IMR-90 (cell line): ENCODE data around the gene ITK. TPM values are rescaled to one million over a fixed set of nuclear protein-coding genes. Genes with fewer than 3 reads are reported as not detected.

ENCODE experiments used
- ATAC-seq: fragments of 200-7000 bp; cut with Tn5 transposase; 2 replicates; pipeline ENCODE4 v1.9.1; 2020; ENCODE audit warnings: low read depth, mild to moderate bottlenecking, moderate library complexity
- BruUV-seq: library from RNA; stranded (reverse); fragments of 400-500 nt; replicated peaks from 2 replicates; lab custom pipeline; 2021; lab: Mats Ljungman, UMichigan
- CTCF ChIA-PET: fragments of 300-600 bp; formaldehyde crosslinking; extraction: SDS; loops from one replicate; lab custom pipeline; 2021; ENCODE audit warnings: antibody characterized with exemption; lab: Yijun Ruan, JAX
- POLR2A ChIA-PET: fragments of 300-600 bp; sonication (Branson Sonifier 250); formaldehyde crosslinking; loops from one replicate; lab custom pipeline; 2022; ENCODE audit warnings: antibody characterized with exemption; ENCODE audit not compliant: unreplicated experiment; lab: Charles Lee
- DNase-seq: peaks from one replicate; pipeline ENCODE4 v3.0.0; 2013
- H2AFZ ChIP-seq: replicated peaks from 2 replicates; pipeline ENCODE3; 2013; ENCODE audit warnings: low read length, mild to moderate bottlenecking; ENCODE audit not compliant: poor library complexity
- H2AK5ac ChIP-seq: 2 replicates; pipeline ENCODE4 v1.6.1; 2013; ENCODE audit warnings: low read depth, low read length, inconsistent platforms
- H2AK9ac ChIP-seq: replicated peaks from 2 replicates; pipeline ENCODE3; 2013; ENCODE audit warnings: mild to moderate bottlenecking, low read depth, low read length, moderate library complexity; ENCODE audit not compliant: poor library complexity
- H2BK120ac ChIP-seq: 2 replicates; pipeline ENCODE4 v1.6.1; 2013; ENCODE audit warnings: low read depth, low read length, inconsistent platforms
- H2BK15ac ChIP-seq: 3 replicates; pipeline ENCODE4 v1.6.1; 2013; ENCODE audit warnings: low read depth, low read length, inconsistent platforms
- H2BK20ac ChIP-seq: 2 replicates; pipeline ENCODE4 v1.6.1; 2013; ENCODE audit warnings: low read depth, mild to moderate bottlenecking, inconsistent platforms, low read length, moderate library complexity
- H2BK5ac ChIP-seq: 2 replicates; pipeline ENCODE4 v1.6.1; 2013; ENCODE audit warnings: mild to moderate bottlenecking, low read depth, low read length, inconsistent platforms; ENCODE audit not compliant: poor library complexity, severe bottlenecking
- H3K14ac ChIP-seq: replicated peaks from 2 replicates; pipeline ENCODE4 v1.6.1; 2013; ENCODE audit warnings: low read depth, low read length, inconsistent platforms
- H3K18ac ChIP-seq: 2 replicates; pipeline ENCODE4 v1.6.1; 2013; ENCODE audit warnings: low read depth, low read length, control low read depth
- H3K23ac ChIP-seq: 2 replicates; pipeline ENCODE4 v1.6.1; 2013; ENCODE audit warnings: low read depth, low read length, inconsistent platforms
- H3K27ac ChIP-seq: 2 replicates; pipeline ENCODE4 v1.5.1; 2013; ENCODE audit warnings: mild to moderate bottlenecking, control low read depth, low read length; ENCODE audit not compliant: insufficient read depth
- H3K27me3 ChIP-seq: 2 replicates; pipeline ENCODE4 v1.6.1; 2013; ENCODE audit warnings: low read length; ENCODE audit not compliant: control insufficient read depth, insufficient read depth
- H3K36me3 ChIP-seq: 2 replicates; pipeline ENCODE4 v1.6.1; 2013; ENCODE audit warnings: low read length, mixed read lengths; ENCODE audit not compliant: control insufficient read depth, insufficient read depth
- H3K4ac ChIP-seq: 2 replicates; pipeline ENCODE4 v1.6.1; 2013; ENCODE audit warnings: low read depth, low read length, inconsistent platforms
- H3K4me1 ChIP-seq: 2 replicates; pipeline ENCODE4 v1.6.1; 2013; ENCODE audit warnings: low read length, mixed read lengths; ENCODE audit not compliant: control insufficient read depth, insufficient read depth
- H3K4me2 ChIP-seq: 2 replicates; pipeline ENCODE4 v1.6.1; 2013; ENCODE audit warnings: low read depth, mild to moderate bottlenecking, control low read depth, low read length, moderate library complexity
- H3K4me3 ChIP-seq: 2 replicates; pipeline ENCODE4 v1.5.1; 2013; ENCODE audit warnings: low read depth, mild to moderate bottlenecking, control low read depth, low read length, moderate library complexity; ENCODE audit not compliant: insufficient read depth
- H3K56ac ChIP-seq: 2 replicates; pipeline ENCODE4 v1.6.1; 2013; ENCODE audit warnings: low read length, inconsistent platforms; ENCODE audit not compliant: insufficient read depth; ENCODE audit errors: extremely low read depth
- H3K79me1 ChIP-seq, 2 experiments: 2 replicates each; pipeline ENCODE4 v1.6.1; 2013; ENCODE audit warnings: low read length in 2 of 2, inconsistent platforms in 1 of 2, low read depth in 1 of 2
- H3K9ac ChIP-seq: 2 replicates; pipeline ENCODE4 v1.6.1; 2013; ENCODE audit warnings: low read depth, low read length, control low read depth
- H3K9me1 ChIP-seq: 2 replicates; pipeline ENCODE4 v1.6.1; 2013; ENCODE audit warnings: low read length, inconsistent platforms; ENCODE audit not compliant: insufficient read depth
- H3K9me3 ChIP-seq: 2 replicates; pipeline ENCODE4 v1.6.1; 2013; ENCODE audit warnings: low read length; ENCODE audit not compliant: control insufficient read depth, insufficient read depth
- H4K20me1 ChIP-seq: 2 replicates; pipeline ENCODE4 v1.6.1; 2013; ENCODE audit warnings: low read length, inconsistent platforms; ENCODE audit not compliant: insufficient read depth
- H4K5ac ChIP-seq: 2 replicates; pipeline ENCODE4 v1.6.1; 2013; ENCODE audit warnings: mild to moderate bottlenecking, low read depth, low read length, control low read depth
- H4K8ac ChIP-seq, 2 experiments: 2 replicates each; pipeline ENCODE4 v1.6.1; 2013; ENCODE audit warnings: low read depth in 2 of 2, low read length in 2 of 2, control low read depth in 1 of 2, inconsistent platforms in 1 of 2
- H4K91ac ChIP-seq: 2 replicates; pipeline ENCODE4 v1.6.1; 2013; ENCODE audit warnings: low read depth, low read length, inconsistent platforms; ENCODE audit not compliant: insufficient read depth
- BHLHE40 ChIP-seq: fragments of 150-350 bp; IDR thresholded peaks from 2 replicates; pipeline ENCODE4 v1.6.1; 2016; ENCODE audit warnings: mild to moderate bottlenecking, low read depth, low read length
- CHD1 ChIP-seq: IDR thresholded peaks from 2 replicates; pipeline ENCODE4 v1.6.1; 2012; ENCODE audit warnings: low read depth, low read length, improper control_type of control experiment
- FOS ChIP-seq: fragments of 150-350 bp; IDR thresholded peaks from 2 replicates; pipeline ENCODE4 v1.6.1; 2016; ENCODE audit warnings: low read depth, low read length
- MAFK ChIP-seq: IDR thresholded peaks from 2 replicates; pipeline ENCODE4 v1.6.1; 2012; ENCODE audit warnings: low read depth, low read length, improper control_type of control experiment
- MAZ ChIP-seq: IDR thresholded peaks from 2 replicates; pipeline ENCODE4 v1.6.1; 2012; ENCODE audit warnings: low read depth, mild to moderate bottlenecking, low read length, improper control_type of control experiment, moderate library complexity, borderline replicate concordance
- MXI1 ChIP-seq: IDR thresholded peaks from 2 replicates; pipeline ENCODE4 v1.6.1; 2012; ENCODE audit warnings: low read depth, mild to moderate bottlenecking, low read length, moderate library complexity, borderline replicate concordance
- NFE2L2 ChIP-seq: fragments of 150-350 bp; IDR thresholded peaks from 2 replicates; pipeline ENCODE4 v1.6.1; 2016; ENCODE audit warnings: low read depth, mild to moderate bottlenecking, low read length
- POLR2A ChIP-seq: IDR thresholded peaks from 2 replicates; pipeline ENCODE4 v1.6.1; 2012; ENCODE audit warnings: mild to moderate bottlenecking, low read depth, low read length
- RAD21 ChIP-seq: IDR thresholded peaks from 2 replicates; pipeline ENCODE4 v1.6.1; 2012; ENCODE audit warnings: low read length, improper control_type of control experiment
- RFX5 ChIP-seq: IDR thresholded peaks from 2 replicates; pipeline ENCODE4 v1.8.0; 2012; ENCODE audit warnings: low read depth, mild to moderate bottlenecking, low read length, moderate library complexity
- WGBS, 2 experiments: methylation state at CpG; one replicate each; pipeline versions ENCODE4 v1.1.5 to v1.1.7; 2013; ENCODE audit warnings: missing lambda C conversion rate in 2 of 2; ENCODE audit not compliant: insufficient read length in 1 of 2; ENCODE audit errors: extremely low coverage in 2 of 2; 5-methylcytosine and 5-hydroxymethylcytosine counted together
- dilution Hi-C: fragments of 300-500 bp; cut with HindIII; formaldehyde crosslinking; loops from one replicate; pipeline ENCODE4 v1.14.3; 2018; ENCODE audit warnings: low sequenced_read_pairs; ENCODE audit not compliant: unreplicated experiment
- in situ Hi-C: fragments of 300-500 bp; cut with MboI; formaldehyde crosslinking; loops from 3 replicates; pipeline ENCODE4 v1.14.3; 2019; ENCODE audit warnings: low sequenced_read_pairs, inconsistent platforms, mixed read lengths
- intact Hi-C: fragments of 100-400 bp; cut with micrococcal nuclease; formaldehyde crosslinking; loops from 2 replicates; pipeline ENCODE4 v1.10.0; 2022
- polyA plus RNA-seq, 3 experiments: library from polyadenylated mRNA; depleted of rRNA; stranded (reverse); fragments of >200 nt; gene quantifications; 2 replicates each; pipeline ENCODE4 v1.2.3, GENCODE V29; 2012; ENCODE audit warnings: low replicate concordance in 1 of 3
- total RNA-seq: library from RNA; depleted of rRNA; stranded (reverse); fragments of >200 nt; gene quantifications from 2 replicates; pipeline ENCODE4 v1.2.3, GENCODE V29; 2012
- TF ChIP-seq, protein P1 (sequence below): fragments of 150-350 bp; IDR thresholded peaks from 2 replicates; pipeline ENCODE4 v1.6.1; 2017; ENCODE audit warnings: mild to moderate bottlenecking, antibody characterized with exemption, low read length, low read depth

Gene ITK
- total and polyA plus RNA-seq, 2 of the 4 experiments (the other 2 are of a cell fraction) = not detected

DNA sequence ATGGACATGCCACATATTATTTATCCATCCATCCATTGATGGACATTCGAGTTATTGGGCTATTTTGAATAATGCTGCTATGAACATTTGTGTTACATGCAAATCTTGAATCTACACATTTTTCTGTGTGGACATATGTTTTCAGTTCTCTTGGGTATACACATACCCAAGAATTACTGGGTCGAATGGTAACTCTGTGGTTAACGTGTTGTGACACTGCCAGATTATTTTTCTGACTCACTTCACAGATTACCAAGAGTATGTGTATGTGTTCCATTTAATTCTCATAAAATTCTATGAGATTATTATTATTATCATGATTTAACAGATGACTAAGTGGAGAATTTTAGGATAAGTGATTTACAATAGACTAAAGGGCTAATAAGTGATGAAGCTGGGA lies 112.0 kb downstream of the ITK start:
- CTCF ChIA-PET = no interaction called here
- dilution Hi-C loops = no loop called here

More for the DNA sequence above, 112.0 kb downstream of the ITK start:
- no peak overlapping the region for H3K9ac ChIP-seq
- H3K79me1 ChIP-seq = no peaks in the 10 kb centered on the region
- BruUV-seq = no TSS peak
- no peak overlapping the region for H2AFZ ChIP-seq
- H3K4me2 ChIP-seq = no peak overlapping the region
- no peak overlapping the region for H3K18ac ChIP-seq
- no peak overlapping the region for H3K14ac ChIP-seq
- H4K91ac ChIP-seq = no peak overlapping the region
- no peak overlapping the region for H2BK15ac ChIP-seq
- no peak overlapping the region for H2BK5ac ChIP-seq
- POLR2A ChIA-PET = no interaction called here
- H3K27ac ChIP-seq = no peak overlapping the region
- H2AK5ac ChIP-seq = no peak overlapping the region
- H2AK9ac ChIP-seq = no peak overlapping the region
- H3K4ac ChIP-seq = no peak overlapping the region
- intact Hi-C loops (no loop called here), in situ Hi-C loops (no loop called here)
- no peak overlapping the region for H2BK120ac ChIP-seq
- H3K9me3 ChIP-seq = no peaks in the 10 kb centered on the region
- no peak for DNase-seq
- H2BK20ac ChIP-seq = no peak overlapping the region
- H3K27me3 ChIP-seq = no peaks in the 10 kb centered on the region
- H3K4me3 ChIP-seq = no peak overlapping the region
- ATAC-seq = no peak
- peaks cover 4% of the 10 kb centered on the region; the same call in 1 of the 2 replicates for H3K4me1 ChIP-seq
- H3K9me1 ChIP-seq = peaks cover 12% of the 10 kb centered on the region; the same call in 1 of the 2 replicates
- H4K5ac ChIP-seq = no peak overlapping the region
- H3K56ac ChIP-seq = no peak overlapping the region
- H3K36me3 ChIP-seq = no peaks in the 10 kb centered on the region
- no peak overlapping the region for H3K23ac ChIP-seq
- H4K8ac ChIP-seq = no peak overlapping the region
- no peak for TF ChIP-seq POLR2A
- TF ChIP-seq RAD21 = no peak
- no peak for TF ChIP-seq MAFK
- no peak for TF ChIP-seq RFX5
- no peak for TF ChIP-seq BHLHE40
- TF ChIP-seq MXI1 = no peak
- TF ChIP-seq, protein P1, sequence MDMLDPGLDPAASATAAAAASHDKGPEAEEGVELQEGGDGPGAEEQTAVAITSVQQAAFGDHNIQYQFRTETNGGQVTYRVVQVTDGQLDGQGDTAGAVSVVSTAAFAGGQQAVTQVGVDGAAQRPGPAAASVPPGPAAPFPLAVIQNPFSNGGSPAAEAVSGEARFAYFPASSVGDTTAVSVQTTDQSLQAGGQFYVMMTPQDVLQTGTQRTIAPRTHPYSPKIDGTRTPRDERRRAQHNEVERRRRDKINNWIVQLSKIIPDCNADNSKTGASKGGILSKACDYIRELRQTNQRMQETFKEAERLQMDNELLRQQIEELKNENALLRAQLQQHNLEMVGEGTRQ = no peak
- TF ChIP-seq NFE2L2 = no peak
- no peak for TF ChIP-seq MAZ
- no peak for TF ChIP-seq CHD1
- no peak for TF ChIP-seq FOS
- H4K20me1 ChIP-seq = no peaks in the 10 kb centered on the region
- no CpG with 5 or more reads among the region's 3 CpGs for WGBS, 2 experiments
